HEK293 (cell line): ENCODE results near the gene C3orf20.

Source experiments
- CTCF ChIP-seq: fragments of 450-650 bp; formaldehyde crosslinking; IDR thresholded peaks from 2 replicates; pipeline ENCODE4 v1.5.1; 2016; ENCODE audit warnings: missing biosample characterization, missing genetic modification characterization
- KLF10 ChIP-seq: fragments of 450-650 bp; IDR thresholded peaks from 2 replicates; pipeline ENCODE4 v1.5.1; 2018; ENCODE audit warnings: missing biosample characterization, mild to moderate bottlenecking, missing genetic modification characterization
- PBX3 ChIP-seq: sonication (generic); formaldehyde crosslinking; IDR thresholded peaks from 2 replicates; pipeline ENCODE4 v1.8.1; 2022; ENCODE audit warnings: mild to moderate bottlenecking, moderate library complexity, missing genetic modification reagents
- YY1 ChIP-seq: fragments of 450-650 bp; formaldehyde crosslinking; IDR thresholded peaks from 2 replicates; pipeline ENCODE4 v1.5.1; 2018; ENCODE audit warnings: missing biosample characterization, missing genetic modification characterization
- ZEB2 ChIP-seq: fragments of 450-650 bp; formaldehyde crosslinking; IDR thresholded peaks from 2 replicates; pipeline ENCODE4 v1.5.1; 2016; ENCODE audit warnings: missing biosample characterization, missing genetic modification characterization
- ZNF140 ChIP-seq: fragments of 450-650 bp; formaldehyde crosslinking; IDR thresholded peaks from 2 replicates; pipeline ENCODE4 v1.5.1; 2016; ENCODE audit warnings: missing biosample characterization, missing genetic modification characterization
- ZNF335 ChIP-seq: fragments of 450-650 bp; formaldehyde crosslinking; conservative IDR thresholded peaks from 2 replicates; pipeline ENCODE4 v1.5.1; 2016; ENCODE audit warnings: missing biosample characterization, missing genetic modification characterization
- ZNF747 ChIP-seq: fragments of 450-650 bp; formaldehyde crosslinking; IDR thresholded peaks from 2 replicates; pipeline ENCODE4 v1.5.1; 2016; ENCODE audit warnings: missing biosample characterization, missing genetic modification characterization
- TF ChIP-seq, protein P1 (sequence below): fragments of 450-650 bp; formaldehyde crosslinking; IDR thresholded peaks from 2 replicates; pipeline ENCODE4 v1.5.1; 2016; ENCODE audit warnings: missing biosample characterization, missing genetic modification characterization

DNA sequence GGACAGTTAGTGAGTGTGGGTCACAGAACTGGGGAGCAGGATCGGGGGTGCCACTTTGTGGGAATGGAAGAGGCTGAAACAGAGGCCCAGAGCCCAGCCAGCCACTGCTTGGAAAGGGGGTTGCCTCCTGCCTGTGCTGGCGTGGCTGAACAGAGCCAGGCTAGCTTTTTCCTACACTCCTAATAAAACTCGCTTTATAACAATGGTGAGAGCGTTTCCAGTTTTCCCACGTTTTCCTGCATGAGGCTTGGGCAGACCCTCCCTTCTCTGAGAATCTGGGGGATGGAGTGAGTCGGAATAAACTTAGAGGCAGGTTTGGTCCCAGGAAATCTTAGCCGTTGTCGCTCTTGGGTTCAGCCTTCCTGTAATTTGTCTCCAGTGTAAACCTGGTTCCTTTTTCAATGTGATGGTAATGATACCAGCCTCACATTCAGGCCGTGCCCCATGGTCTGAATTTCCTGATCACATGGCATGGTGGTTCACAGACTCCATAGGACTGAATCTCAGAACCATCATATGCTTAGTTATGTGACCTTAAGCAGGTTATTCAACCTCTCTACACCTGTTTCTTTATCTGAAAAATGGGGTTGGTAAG, 137.4 kb downstream of the C3orf20 start:
- TF ChIP-seq ZNF140 (tag by site-specific recombination) = no peak
- no peak for TF ChIP-seq KLF10
- TF ChIP-seq CTCF (tag by site-specific recombination) = no peak
- TF ChIP-seq ZEB2 (tag by site-specific recombination) = no peak
- TF ChIP-seq YY1 = no peak
- no peak for TF ChIP-seq PBX3 (CRISPR knock-in tag)
- no peak for TF ChIP-seq ZNF335 (tag by site-specific recombination)
- TF ChIP-seq, protein P1, sequence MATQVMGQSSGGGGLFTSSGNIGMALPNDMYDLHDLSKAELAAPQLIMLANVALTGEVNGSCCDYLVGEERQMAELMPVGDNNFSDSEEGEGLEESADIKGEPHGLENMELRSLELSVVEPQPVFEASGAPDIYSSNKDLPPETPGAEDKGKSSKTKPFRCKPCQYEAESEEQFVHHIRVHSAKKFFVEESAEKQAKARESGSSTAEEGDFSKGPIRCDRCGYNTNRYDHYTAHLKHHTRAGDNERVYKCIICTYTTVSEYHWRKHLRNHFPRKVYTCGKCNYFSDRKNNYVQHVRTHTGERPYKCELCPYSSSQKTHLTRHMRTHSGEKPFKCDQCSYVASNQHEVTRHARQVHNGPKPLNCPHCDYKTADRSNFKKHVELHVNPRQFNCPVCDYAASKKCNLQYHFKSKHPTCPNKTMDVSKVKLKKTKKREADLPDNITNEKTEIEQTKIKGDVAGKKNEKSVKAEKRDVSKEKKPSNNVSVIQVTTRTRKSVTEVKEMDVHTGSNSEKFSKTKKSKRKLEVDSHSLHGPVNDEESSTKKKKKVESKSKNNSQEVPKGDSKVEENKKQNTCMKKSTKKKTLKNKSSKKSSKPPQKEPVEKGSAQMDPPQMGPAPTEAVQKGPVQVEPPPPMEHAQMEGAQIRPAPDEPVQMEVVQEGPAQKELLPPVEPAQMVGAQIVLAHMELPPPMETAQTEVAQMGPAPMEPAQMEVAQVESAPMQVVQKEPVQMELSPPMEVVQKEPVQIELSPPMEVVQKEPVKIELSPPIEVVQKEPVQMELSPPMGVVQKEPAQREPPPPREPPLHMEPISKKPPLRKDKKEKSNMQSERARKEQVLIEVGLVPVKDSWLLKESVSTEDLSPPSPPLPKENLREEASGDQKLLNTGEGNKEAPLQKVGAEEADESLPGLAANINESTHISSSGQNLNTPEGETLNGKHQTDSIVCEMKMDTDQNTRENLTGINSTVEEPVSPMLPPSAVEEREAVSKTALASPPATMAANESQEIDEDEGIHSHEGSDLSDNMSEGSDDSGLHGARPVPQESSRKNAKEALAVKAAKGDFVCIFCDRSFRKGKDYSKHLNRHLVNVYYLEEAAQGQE (tag by site-specific recombination) = no peak
- TF ChIP-seq ZNF747 = no peak
